Activated CD4-positive, alpha-beta T cell treated with anti-CD3 and anti-CD28 coated beads, Interleukin-2, amount 10 ng/mL, durations not matched to agents 24 days and 14 days (primary cell): ENCODE data around the gene CCDC170. TPM values are rescaled to one million over a fixed set of nuclear protein-coding genes. Genes with fewer than 3 reads are reported as not detected.
"Not testable (repeated sequence)": the region's sequence is repeated elsewhere in the genome, so short reads cannot be mapped to it uniquely, and the experiment has no call there.

Experiments used
- DNase-seq: peaks from one replicate; pipeline ENCODE4 v3.0.0; 2022
- H3K27ac Mint-ChIP-seq: one replicate; pipeline ENCODE4 v1.8.0; 2022; ENCODE audit warnings: mild to moderate bottlenecking, mixed read lengths
- H3K27me3 Mint-ChIP-seq: one replicate; pipeline ENCODE4 v1.8.0; 2022; ENCODE audit warnings: mixed read lengths
- H3K36me3 Mint-ChIP-seq: one replicate; pipeline ENCODE4 v1.8.0; 2022; ENCODE audit warnings: low read depth, mild to moderate bottlenecking, mixed read lengths
- H3K4me1 Mint-ChIP-seq: one replicate; pipeline ENCODE4 v1.8.0; 2021; ENCODE audit warnings: mixed read lengths
- H3K4me3 Mint-ChIP-seq: one replicate; pipeline ENCODE4 v1.8.0; 2022; ENCODE audit warnings: mild to moderate bottlenecking, moderate library complexity, mixed read lengths
- H3K9me3 Mint-ChIP-seq: one replicate; pipeline ENCODE4 v1.8.0; 2021; ENCODE audit warnings: mixed read lengths
- intact Hi-C: fragments of 100-400 bp; cut with micrococcal nuclease; formaldehyde crosslinking; loops from one replicate; pipeline ENCODE4 v1.15.1; 2023
- total RNA-seq: library from RNA; stranded (reverse); gene quantifications from 2 replicates; pipeline ENCODE4 v1.2.3, GENCODE V29; 2022

The CCDC170 gene
- total RNA-seq, 1 donor from 2014 or later = not detected

DNA sequence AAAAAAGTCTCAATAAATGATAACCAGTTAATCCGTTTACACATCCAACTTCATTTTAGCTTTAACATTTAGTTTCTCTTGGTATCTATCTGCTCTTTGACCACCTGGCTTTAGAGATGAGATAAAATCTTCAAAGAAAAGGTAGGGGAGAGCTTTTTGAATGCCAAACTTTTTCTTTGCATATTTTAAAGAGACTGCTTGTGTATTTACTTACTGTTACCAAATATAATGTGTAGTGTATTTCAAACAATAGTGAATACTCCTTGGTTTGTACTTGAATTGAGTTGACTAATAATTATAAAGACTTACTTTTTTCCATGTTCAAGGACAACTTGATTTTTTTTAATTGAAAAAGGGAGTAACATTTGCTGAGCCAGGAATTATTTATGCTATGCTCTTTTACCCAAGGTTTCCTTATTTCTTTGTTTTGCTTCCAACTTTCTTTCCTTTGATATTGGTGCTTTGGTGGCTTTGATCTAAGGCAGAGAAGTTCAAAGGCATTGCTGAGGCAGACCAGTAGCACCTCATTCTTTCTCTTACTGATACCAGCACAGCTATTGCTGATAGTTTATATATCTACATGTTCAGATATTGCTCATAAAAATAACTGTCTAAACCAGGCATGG lies 7.8 kb downstream of the CCDC170 start:
- no peak for DNase-seq
- Mint-ChIP-seq H3K4me3 (no peak overlapping the region), H3K9me3 (no peaks in the 10 kb centered on the region), H3K4me1 (peaks cover 7% of the 10 kb centered on the region), H3K36me3 (no peaks in the 10 kb centered on the region), H3K27ac (no peak overlapping the region), H3K27me3 (peaks cover 21% of the 10 kb centered on the region)
- intact Hi-C loops = no loop called here

DNA sequence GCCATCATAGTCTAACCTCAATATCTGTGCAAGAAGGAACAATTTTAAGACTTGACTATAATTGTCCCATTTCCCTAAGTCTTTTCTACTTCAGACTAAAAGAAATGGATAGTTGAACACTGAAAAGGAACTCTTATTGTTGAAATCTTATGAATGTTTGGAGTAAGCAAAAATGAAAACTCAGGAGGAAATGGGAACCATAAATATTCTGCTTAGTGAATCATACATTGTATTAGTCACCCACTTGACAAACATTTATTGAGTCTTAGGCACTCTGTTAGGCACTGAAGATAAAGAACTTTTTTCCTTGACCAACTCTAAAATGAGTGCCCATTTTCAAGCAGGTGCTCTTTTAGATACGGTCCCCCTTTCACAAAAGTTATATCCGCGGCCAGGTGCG lies 8.7 kb downstream of the CCDC170 start:
- Mint-ChIP-seq H3K27ac (no peak overlapping the region), H3K4me1 (peaks cover 7% of the 10 kb centered on the region), H3K36me3 (no peaks in the 10 kb centered on the region), H3K9me3 (no peaks in the 10 kb centered on the region), H3K27me3 (peaks cover 16% of the 10 kb centered on the region), H3K4me3 (no peak overlapping the region)
- intact Hi-C loops = no loop called here
- DNase-seq = no peak

DNA sequence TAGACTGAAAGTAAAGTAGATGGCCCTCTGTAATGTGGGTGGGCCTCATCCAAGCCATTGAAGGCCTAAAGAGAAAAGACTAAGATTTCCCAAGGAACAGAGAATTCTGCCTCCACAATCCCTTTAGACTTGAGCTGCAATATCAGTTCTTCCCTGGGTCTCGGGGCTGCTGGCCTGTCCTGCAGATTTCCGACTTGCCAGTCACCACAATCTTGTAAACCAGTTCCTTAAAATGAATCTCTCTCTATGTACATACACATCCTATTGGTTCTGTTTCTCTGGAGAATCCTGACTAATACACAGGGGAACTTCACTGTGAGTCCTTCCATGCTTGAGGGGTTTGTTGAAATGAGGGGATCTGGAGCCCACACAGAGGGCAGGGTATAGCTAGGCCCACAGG lies 12.9 kb downstream of the CCDC170 start:
- DNase-seq = no peak
- H3K9me3 Mint-ChIP-seq = no peaks in the 10 kb centered on the region
- H3K27ac Mint-ChIP-seq = no peak overlapping the region
- intact Hi-C loops = no loop called here
- H3K4me1 Mint-ChIP-seq = no peaks in the 10 kb centered on the region
- H3K36me3 Mint-ChIP-seq = no peaks in the 10 kb centered on the region
- peaks cover 10% of the 10 kb centered on the region for H3K27me3 Mint-ChIP-seq
- no peak overlapping the region for H3K4me3 Mint-ChIP-seq

DNA sequence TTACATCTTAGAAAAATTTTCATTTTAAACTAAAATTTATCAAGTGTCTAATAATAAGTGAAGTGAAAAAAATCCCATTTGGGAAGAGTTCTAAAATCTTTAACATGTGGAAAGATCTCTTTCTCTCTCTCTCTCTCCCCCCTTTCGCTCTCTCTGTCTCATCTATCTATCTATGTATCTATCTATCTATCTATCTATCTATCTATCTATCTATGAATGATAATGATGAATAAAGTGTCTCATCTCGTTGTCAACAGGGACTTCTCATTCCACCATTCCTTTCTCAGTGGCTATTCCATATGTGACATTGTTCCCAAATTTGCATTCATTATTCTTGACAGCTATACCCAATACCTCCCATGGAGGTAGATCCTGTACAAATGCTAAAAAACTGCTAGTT lies 15.2 kb downstream of the CCDC170 start:
- peaks cover 8% of the 10 kb centered on the region for H3K27me3 Mint-ChIP-seq
- H3K36me3 Mint-ChIP-seq = no peaks in the 10 kb centered on the region
- no peaks in the 10 kb centered on the region for H3K4me1 Mint-ChIP-seq
- intact Hi-C loops = no loop called here
- H3K9me3 Mint-ChIP-seq = no peaks in the 10 kb centered on the region
- H3K27ac Mint-ChIP-seq = no peak overlapping the region
- no peak overlapping the region for H3K4me3 Mint-ChIP-seq
- no peak for DNase-seq

DNA sequence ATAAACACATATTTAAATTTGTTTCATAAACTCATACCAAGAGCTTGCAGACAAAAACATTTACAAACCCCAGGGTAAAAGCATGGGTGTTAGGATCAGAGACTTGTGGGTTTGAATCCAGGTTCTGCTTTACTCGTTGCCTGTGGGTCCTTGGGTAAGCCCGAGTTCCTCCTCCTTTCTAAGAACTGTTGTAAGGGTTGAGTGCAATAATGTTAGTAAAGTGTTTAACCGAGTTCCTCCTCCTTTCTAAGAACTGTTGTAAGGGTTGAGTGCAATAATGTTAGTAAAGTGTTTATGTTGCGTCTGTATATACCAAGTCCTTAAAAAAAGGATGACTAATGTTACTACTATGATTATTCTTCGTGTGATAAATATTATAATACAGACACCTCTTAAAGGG lies 18.7 kb downstream of the CCDC170 start:
- H3K4me1 Mint-ChIP-seq = no peaks in the 10 kb centered on the region
- H3K36me3 Mint-ChIP-seq = no peaks in the 10 kb centered on the region
- intact Hi-C loops = no loop called here
- H3K27me3 Mint-ChIP-seq = peaks cover 3% of the 10 kb centered on the region
- H3K4me3 Mint-ChIP-seq = no peak overlapping the region
- no peak overlapping the region for H3K27ac Mint-ChIP-seq
- no peak for DNase-seq
- peaks cover 7% of the 10 kb centered on the region for H3K9me3 Mint-ChIP-seq

DNA sequence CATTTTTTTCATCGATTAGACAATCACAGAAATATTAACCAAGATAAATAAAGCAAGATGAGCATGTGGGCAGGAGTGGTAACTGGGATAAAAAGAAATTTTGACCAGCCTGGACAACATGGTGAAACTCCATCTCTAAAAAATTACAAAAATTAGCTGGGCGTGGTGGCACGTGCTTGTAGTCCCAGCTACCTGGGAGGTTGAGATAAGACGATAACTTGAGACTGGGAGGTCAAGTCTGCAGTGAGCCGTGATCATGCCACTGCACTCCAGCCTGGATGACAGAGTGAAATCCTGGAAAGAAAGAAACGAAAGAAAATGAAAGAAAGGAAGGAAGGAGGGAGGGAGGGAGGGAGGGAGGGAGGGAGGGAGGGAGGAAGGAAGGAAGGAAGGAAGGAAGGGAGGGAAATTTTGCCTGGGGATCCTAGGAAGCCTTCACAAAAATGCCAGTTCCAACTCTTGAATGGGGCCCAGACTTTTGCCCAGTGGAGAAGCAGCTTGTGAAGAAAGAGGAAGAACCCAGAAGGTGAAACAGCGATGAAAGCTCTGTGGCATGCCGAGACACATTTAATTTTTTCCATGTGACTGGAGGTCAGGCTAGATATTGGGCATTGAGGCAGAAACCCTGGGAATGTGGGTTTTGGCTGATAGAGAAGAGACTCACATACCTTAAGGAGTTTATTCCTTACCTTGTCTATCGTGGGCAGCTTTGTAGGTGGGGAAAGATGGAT lies 20.3 kb downstream of the CCDC170 start:
- Mint-ChIP-seq H3K4me3 (no peak overlapping the region), H3K27me3 (peaks cover 3% of the 10 kb centered on the region), H3K27ac (no peak overlapping the region), H3K4me1 (no peaks in the 10 kb centered on the region), H3K36me3 (no peaks in the 10 kb centered on the region), H3K9me3 (peaks cover 11% of the 10 kb centered on the region)
- intact Hi-C loops = no loop called here
- DNase-seq = no peak

DNA sequence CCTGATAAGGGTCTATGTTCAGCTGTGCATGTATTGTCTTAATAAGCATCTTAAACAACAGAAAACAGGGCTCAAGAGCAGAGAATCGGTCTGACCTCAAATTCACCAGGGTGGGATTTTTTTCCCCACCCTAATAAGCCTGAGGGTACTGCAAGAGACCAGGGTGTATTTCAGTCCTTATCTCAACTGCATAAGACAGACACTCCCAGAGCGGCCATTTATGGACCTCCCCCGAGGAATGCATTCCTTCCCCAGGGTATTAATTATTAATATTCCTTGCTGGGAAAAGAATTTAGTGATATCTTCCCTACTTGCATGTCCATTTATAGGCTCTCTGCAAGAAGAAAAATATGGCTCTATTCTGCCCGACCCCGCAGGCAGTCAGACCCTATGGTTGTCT lies 25.2 kb downstream of the CCDC170 start:
- H3K4me3 Mint-ChIP-seq, H3K4me1 Mint-ChIP-seq, DNase-seq, H3K36me3 Mint-ChIP-seq, H3K27ac Mint-ChIP-seq, H3K27me3 Mint-ChIP-seq, intact Hi-C loops: not testable (repeated sequence)
- peaks cover 19% of the 10 kb centered on the region for H3K9me3 Mint-ChIP-seq

DNA sequence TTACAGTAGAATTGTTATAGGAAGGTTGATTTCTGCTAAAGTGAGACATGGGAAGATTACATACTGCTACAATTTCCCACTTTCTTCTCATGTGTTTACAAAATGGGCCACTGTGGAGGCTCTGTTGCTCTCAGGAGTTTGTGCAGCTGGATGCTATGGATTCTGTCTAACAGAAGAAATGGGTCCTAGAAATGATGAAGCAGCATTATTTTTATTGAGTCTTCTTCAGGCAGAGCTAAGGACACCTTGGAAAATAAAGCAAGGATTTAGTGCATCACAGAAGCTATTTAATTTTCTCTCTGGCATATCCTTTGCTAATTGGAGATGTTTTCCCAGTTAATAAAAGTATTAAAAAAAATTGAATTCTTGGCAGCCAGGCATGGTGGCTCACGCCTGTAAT lies 29.2 kb downstream of the CCDC170 start:
- no peak overlapping the region for H3K4me3 Mint-ChIP-seq
- no peaks in the 10 kb centered on the region for H3K4me1 Mint-ChIP-seq
- H3K36me3 Mint-ChIP-seq = no peaks in the 10 kb centered on the region
- intact Hi-C loops = no loop called here
- H3K9me3 Mint-ChIP-seq = peaks cover 17% of the 10 kb centered on the region
- H3K27ac Mint-ChIP-seq = no peak overlapping the region
- no peak for DNase-seq
- H3K27me3 Mint-ChIP-seq = peaks cover 6% of the 10 kb centered on the region

DNA sequence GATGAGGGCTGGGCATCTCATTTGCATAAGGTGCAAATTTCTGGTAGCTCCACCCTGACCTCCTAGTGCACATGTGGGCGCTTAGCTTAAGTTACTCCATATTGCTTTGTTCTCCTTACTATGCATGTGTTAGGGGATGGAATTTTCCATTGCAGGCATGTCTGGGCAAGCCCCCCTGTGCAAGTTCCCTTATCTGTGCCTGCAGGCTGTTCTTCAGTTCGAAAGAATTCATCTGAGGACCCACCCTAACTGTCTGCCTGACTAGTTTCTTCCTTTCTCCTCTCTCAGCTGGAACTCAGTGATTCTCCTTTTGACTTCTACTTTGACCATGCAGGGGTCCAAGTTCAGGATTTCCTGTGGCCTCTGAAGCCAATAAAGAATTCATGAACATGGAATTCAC lies 30.2 kb downstream of the CCDC170 start:
- Mint-ChIP-seq H3K4me1 (no peaks in the 10 kb centered on the region), H3K4me3 (no peak overlapping the region), H3K27ac (no peak overlapping the region), H3K27me3 (peaks cover 6% of the 10 kb centered on the region), H3K36me3 (no peaks in the 10 kb centered on the region), H3K9me3 (peaks cover 13% of the 10 kb centered on the region)
- DNase-seq = no peak
- intact Hi-C loops = no loop called here

DNA sequence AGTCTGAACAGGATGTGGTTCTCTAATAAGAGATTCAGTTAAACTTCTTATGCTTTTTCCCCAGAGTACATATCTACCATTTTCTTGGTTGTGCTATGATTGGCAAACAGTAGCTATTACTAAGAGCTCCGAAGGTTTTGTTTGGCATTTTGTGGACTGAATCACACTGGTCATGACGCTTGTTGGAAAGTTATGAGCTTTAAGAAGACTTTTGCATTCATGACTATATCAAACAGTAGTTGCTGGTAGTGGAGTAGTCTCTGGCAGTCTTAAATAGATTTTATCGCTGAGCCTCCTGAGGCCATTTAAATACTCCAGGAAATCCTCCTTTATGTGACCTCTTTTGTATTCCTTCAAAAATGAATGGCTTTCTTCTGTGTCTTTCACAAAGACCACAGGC lies 40.8 kb downstream of the CCDC170 start:
- peaks cover 5% of the 10 kb centered on the region for H3K27me3 Mint-ChIP-seq
- H3K36me3 Mint-ChIP-seq = no peaks in the 10 kb centered on the region
- intact Hi-C loops = no loop called here
- no peaks in the 10 kb centered on the region for H3K4me1 Mint-ChIP-seq
- DNase-seq = no peak
- no peak overlapping the region for H3K4me3 Mint-ChIP-seq
- peaks cover 5% of the 10 kb centered on the region for H3K9me3 Mint-ChIP-seq
- no peak overlapping the region for H3K27ac Mint-ChIP-seq

DNA sequence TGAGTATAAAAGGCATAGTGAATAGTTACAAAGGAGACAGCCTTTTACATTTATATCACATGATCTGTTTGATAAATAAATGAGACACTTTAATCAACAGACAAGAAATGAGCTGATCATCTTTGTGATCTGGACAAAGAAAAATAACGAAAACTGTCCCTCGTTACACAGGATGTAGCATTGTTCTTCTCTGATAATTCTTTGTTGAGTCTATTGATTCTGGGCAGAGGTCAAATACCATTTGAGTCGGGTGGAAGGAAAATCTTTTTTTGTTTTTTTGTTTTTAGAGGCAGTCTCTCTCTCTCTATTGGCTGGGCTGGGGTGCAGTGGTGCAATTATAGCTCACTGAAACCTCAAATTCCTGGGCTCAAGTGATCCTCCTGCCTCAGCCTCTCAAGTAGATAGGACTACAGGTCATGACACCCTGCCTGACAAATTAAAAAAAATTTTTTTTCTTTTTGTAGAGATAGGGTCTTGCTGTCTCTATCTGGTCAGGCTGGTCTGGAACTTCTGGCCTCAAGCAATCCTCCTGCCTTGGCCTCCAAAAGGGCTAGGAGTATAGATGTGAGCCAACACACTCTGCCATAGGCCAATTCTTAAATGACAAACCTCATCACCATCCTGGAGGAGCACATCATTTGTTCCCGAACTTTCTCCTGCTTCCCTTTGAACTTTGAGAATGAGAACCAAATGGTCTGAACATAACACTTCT lies 41.8 kb downstream of the CCDC170 start:
- Mint-ChIP-seq H3K36me3 (no peaks in the 10 kb centered on the region), H3K4me1 (no peaks in the 10 kb centered on the region), H3K27ac (no peak overlapping the region), H3K4me3 (no peak overlapping the region), H3K9me3 (peaks cover 9% of the 10 kb centered on the region), H3K27me3 (peaks cover 7% of the 10 kb centered on the region)
- intact Hi-C loops = no loop called here
- DNase-seq = no peak

DNA sequence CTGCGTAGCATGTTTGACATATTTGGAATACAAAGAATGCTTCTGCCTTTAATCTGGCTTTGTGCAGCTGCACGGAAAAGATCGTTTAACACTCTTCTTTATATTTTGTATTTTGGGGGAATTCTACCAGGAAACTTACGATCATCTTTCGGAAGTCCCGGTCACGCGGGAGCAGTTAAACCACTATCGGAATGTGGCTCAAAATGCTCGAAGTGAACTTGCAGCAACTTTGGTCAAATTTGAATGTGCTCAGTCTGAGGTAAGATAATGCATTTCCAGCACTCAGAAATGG lies 42.3 kb downstream of the CCDC170 start:
- no peak overlapping the region for H3K4me3 Mint-ChIP-seq
- peaks cover 13% of the 10 kb centered on the region for H3K9me3 Mint-ChIP-seq
- no peak for DNase-seq
- H3K27ac Mint-ChIP-seq = no peak overlapping the region
- H3K36me3 Mint-ChIP-seq = no peaks in the 10 kb centered on the region
- intact Hi-C loops = no loop called here
- peaks cover 7% of the 10 kb centered on the region for H3K27me3 Mint-ChIP-seq
- no peaks in the 10 kb centered on the region for H3K4me1 Mint-ChIP-seq

DNA sequence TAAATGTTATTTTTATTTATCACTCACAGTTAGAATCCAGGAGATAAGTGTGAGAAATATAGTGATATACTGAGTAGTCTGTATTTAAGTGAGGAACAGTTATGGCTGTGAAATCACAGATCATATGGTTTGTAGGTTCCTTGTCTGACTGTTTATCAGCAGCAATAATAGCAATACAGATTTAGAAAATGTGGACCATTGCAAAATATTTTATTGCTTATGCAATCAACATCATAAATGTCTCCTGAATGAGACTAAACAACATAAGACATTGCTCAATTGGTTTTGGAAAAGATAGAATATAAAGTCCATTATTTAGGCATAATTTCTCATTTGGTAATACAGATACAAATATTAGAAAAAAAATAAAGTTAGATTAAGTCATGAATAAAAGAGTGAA lies 43.7 kb downstream of the CCDC170 start:
- no peak overlapping the region for H3K27ac Mint-ChIP-seq
- peaks cover 7% of the 10 kb centered on the region for H3K27me3 Mint-ChIP-seq
- intact Hi-C loops = no loop called here
- no peaks in the 10 kb centered on the region for H3K4me1 Mint-ChIP-seq
- H3K36me3 Mint-ChIP-seq = no peaks in the 10 kb centered on the region
- peaks cover 14% of the 10 kb centered on the region for H3K9me3 Mint-ChIP-seq
- H3K4me3 Mint-ChIP-seq = no peak overlapping the region
- DNase-seq = no peak

DNA sequence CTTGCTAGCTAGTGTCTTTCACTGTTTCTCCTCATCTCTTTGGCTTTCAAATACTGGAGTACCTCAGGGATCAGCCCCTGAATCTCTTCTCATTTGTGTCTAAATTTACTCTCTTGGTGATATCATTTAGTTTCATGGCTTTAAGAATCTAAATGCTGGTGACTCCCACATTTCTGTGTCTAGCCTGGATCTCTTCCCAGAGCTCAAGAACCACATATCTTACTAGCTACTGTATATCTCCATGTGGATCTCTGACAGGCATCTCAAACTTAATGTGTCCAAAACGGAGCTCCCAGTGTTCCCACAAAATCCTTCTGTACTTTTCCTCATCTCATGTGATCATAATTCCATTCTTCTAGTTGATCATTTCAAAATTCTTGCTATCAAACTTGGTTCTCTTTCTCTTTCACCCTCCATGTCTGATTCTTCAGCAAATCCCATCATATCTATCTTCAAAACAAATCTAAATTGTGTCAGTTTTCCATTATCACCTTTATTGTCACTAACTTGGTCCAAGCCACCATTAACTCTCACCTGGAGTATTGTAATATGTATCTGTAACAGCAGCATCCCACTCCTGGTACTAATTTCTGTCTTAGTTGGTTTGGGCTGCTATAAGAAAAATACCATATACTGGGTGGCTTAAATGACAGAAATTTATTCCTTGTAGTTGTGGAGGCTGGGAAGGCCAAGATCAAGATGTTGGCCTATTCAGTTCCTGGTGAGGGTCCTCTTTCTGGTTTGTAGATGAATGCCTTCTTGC lies 45.9 kb downstream of the CCDC170 start:
- Mint-ChIP-seq H3K27ac (no peak overlapping the region), H3K4me1 (no peaks in the 10 kb centered on the region), H3K4me3 (no peak overlapping the region), H3K36me3 (no peaks in the 10 kb centered on the region), H3K27me3 (peaks cover 9% of the 10 kb centered on the region), H3K9me3 (peaks cover 14% of the 10 kb centered on the region)
- intact Hi-C loops = no loop called here
- DNase-seq = no peak
